HUES64 (cell line): ENCODE data around the gene ERICH4.

Experiments
- H3K27ac ChIP-seq: 2 replicates; pipeline ENCODE4 v1.7.0; 2013; ENCODE audit warnings: low read depth, low read length, inconsistent platforms
- H3K27me3 ChIP-seq: 2 replicates; pipeline ENCODE4 v1.6.1; 2013; ENCODE audit warnings: mild to moderate bottlenecking, low read length; ENCODE audit not compliant: insufficient read depth
- H3K36me3 ChIP-seq: 2 replicates; pipeline ENCODE4 v1.6.1; 2013; ENCODE audit warnings: mild to moderate bottlenecking, low read length; ENCODE audit not compliant: insufficient read depth
- H3K4me1 ChIP-seq: 2 replicates; pipeline ENCODE4 v1.6.1; 2013; ENCODE audit warnings: mild to moderate bottlenecking, low read length, moderate library complexity; ENCODE audit not compliant: insufficient read depth
- H3K4me3 ChIP-seq: 2 replicates; pipeline ENCODE4 v1.5.1; 2013; ENCODE audit warnings: mild to moderate bottlenecking, low read length, moderate library complexity
- H3K9ac ChIP-seq: 2 replicates; pipeline ENCODE4 v1.6.1; 2013; ENCODE audit warnings: mild to moderate bottlenecking, low read depth, low read length
- H3K9me3 ChIP-seq: 2 replicates; pipeline ENCODE4 v1.6.1; 2013; ENCODE audit warnings: low read depth, low read length; ENCODE audit not compliant: insufficient read depth
- WGBS: fragments of 150-250, 120-280 bp; methylation state at CpG from one replicate; pipeline ENCODE4 v1.1.7; 2013; ENCODE audit warnings: missing lambda C conversion rate; 5-methylcytosine and 5-hydroxymethylcytosine counted together

ERICH4 gene

DNA sequence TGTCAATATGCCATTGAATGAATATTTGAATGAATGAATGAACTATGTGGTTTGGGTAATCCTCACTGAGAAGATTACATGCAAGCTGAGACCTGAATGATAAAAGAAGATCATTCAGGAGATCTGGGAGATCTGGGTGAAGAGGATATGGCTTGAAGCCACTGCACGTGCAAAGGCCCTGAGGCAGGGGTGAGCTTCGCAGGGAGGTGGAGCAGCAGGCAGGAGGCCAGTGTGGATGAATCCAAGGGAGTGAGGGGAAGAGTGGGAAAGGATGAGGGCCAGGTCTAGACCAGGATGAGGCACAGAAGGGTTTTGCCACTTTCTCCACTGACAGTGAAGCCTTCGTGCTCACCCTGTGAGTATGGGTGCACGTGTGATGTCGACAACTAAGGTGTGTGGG lies 49.9 kb downstream of the ERICH4 start:
- H3K27me3 ChIP-seq, result 0 out of 2 replicates have a peak, but pooled peaks cover 2% of the 10 kb centered on the region
- 85% methylated on average over 5 of the region's 5 CpGs for WGBS
- no peaks in the 10 kb centered on the region for H3K4me1 ChIP-seq
- no peak overlapping the region for H3K9ac ChIP-seq
- H3K36me3 ChIP-seq, result no peaks in the 10 kb centered on the region
- H3K4me3 ChIP-seq, result no peak overlapping the region
- H3K9me3 ChIP-seq, result 0 out of 2 replicates have a peak, but pooled peaks cover 4% of the 10 kb centered on the region
- no peak overlapping the region for H3K27ac ChIP-seq
